GM10248 (cell line): Measurements from ENCODE around the gene WDR62.

Experiments
- CTCF ChIA-PET: fragments of 300-600 bp; sonication (Branson Sonifier 250); formaldehyde crosslinking; extraction: SDS; loops from one replicate; lab custom pipeline; 2021; ENCODE audit warnings: antibody characterized with exemption; lab: Yijun Ruan, JAX
- POLR2A ChIA-PET: fragments of 350-650 bp; sonication (Branson Sonifier 250); formaldehyde crosslinking; extraction: SDS; loops from one replicate; lab custom pipeline; 2020; ENCODE audit warnings: antibody characterized with exemption; lab: Yijun Ruan, JAX
- DNase-seq: peaks from one replicate; pipeline ENCODE4 v3.0.0; 2012; ENCODE audit errors: extremely low spot score
- CTCF ChIP-seq: IDR thresholded peaks from 2 replicates; pipeline ENCODE4 v1.5.1; 2012; ENCODE audit warnings: mild to moderate bottlenecking, low read depth; ENCODE audit errors: extremely low read depth, missing control alignments, control extremely low read depth

WDR62 gene

GRCh38 chr19:36142046-36142445 is 87.3 kb downstream of the WDR62 start:
- no peak for TF ChIP-seq CTCF
- POLR2A ChIA-PET: no interaction called here
- CTCF ChIA-PET: interaction anchor here (1.9 kb wide), 1 partner anchor 14 kb away, joined by 8 read pairs; no protein-coding TSS in a partner anchor
- no peak for DNase-seq

- no peak for DNase-seq
- TF ChIP-seq CTCF: no peak
- POLR2A ChIA-PET: no interaction called here
- CTCF ChIA-PET: interaction anchor here (1.9 kb wide), 1 partner anchor 15 kb away, joined by 8 read pairs; no protein-coding TSS in a partner anchor
These were observed 87.8 kb downstream of the WDR62 start for GRCh38 chr19:36142496-36142895.

GRCh38 chr19:36144624-36145023 is 89.9 kb downstream of the WDR62 start:
- no peak for TF ChIP-seq CTCF
- ChIA-PET CTCF (interaction anchor here (1.4 to 3.3 kb wide), 2 partner anchors 16 to 28 kb away, joined by 3 to 15 read pairs; no protein-coding TSS in a partner anchor), POLR2A (no interaction called here)
- no peak for DNase-seq

GRCh38 chr19:36149673-36150406 is 95.1 kb downstream of the WDR62 start:
- ChIA-PET POLR2A (interaction anchor here (0.6 kb wide), 1 partner anchor 96 kb away, joined by 5 read pairs; no protein-coding TSS in a partner anchor), CTCF (interaction anchor here (1.4 to 2.1 kb wide), 3 partner anchors 20 to 89 kb away, joined by 4 to 5 read pairs (median 5); no protein-coding TSS in a partner anchor)
- TF ChIP-seq CTCF: no peak
- DNase-seq: no peak

- ChIA-PET POLR2A (no interaction called here), CTCF (interaction anchor here (1.4 to 2.1 kb wide), 3 partner anchors 20 to 90 kb away, joined by 4 to 5 read pairs (median 5); no protein-coding TSS in a partner anchor)
- no peak for TF ChIP-seq CTCF
- no peak for DNase-seq
These were observed 95.9 kb downstream of the WDR62 start for GRCh38 chr19:36150586-36150985.

- no peak for TF ChIP-seq CTCF
- ChIA-PET POLR2A (no interaction called here), CTCF (interaction anchor here (1.4 to 2.1 kb wide), 3 partner anchors 21 to 90 kb away, joined by 4 to 5 read pairs (median 5); no protein-coding TSS in a partner anchor)
- DNase-seq: no peak
These were observed 96.7 kb downstream of the WDR62 start for GRCh38 chr19:36151144-36152018.
